Panc1 (cell line): ENCODE data around the gene CASP2. TPM values are rescaled to one million over a fixed set of nuclear protein-coding genes. Genes with fewer than 3 reads are reported as not detected.

Experiments
- ATAC-seq: fragments of 200-7000 bp; cut with Tn5 transposase; 2 replicates; pipeline ENCODE4 v1.9.1; 2020; ENCODE audit warnings: mild to moderate bottlenecking, moderate library complexity
- BruUV-seq: library from RNA; stranded (reverse); fragments of 400-500 nt; replicated peaks from 2 replicates; lab custom pipeline; 2021; lab: Mats Ljungman, UMichigan
- CTCF ChIA-PET: fragments of 300-600 bp; sonication (Branson Sonifier 250); formaldehyde crosslinking; loops from one replicate; lab custom pipeline; 2022; ENCODE audit warnings: antibody characterized with exemption; lab: Charles Lee
- POLR2A ChIA-PET: fragments of 300-600 bp; sonication (Branson Sonifier 250); formaldehyde crosslinking; loops from one replicate; lab custom pipeline; 2022; ENCODE audit warnings: antibody characterized with exemption; lab: Charles Lee
- DNase-seq: peaks from one replicate; pipeline ENCODE4 v3.0.0-alpha.2; 2010; ENCODE audit warnings: low read depth, low spot score
- H3K27ac ChIP-seq: 2 replicates; pipeline ENCODE4 v1.5.1; 2011; ENCODE audit warnings: mild to moderate bottlenecking, low read length, inconsistent platforms
- H3K27me3 ChIP-seq: fragments of 200-500 bp; sonication (Bioruptor generic); 2 replicates; pipeline ENCODE4 v1.6.0; 2014; ENCODE audit warnings: low read length, inconsistent platforms; ENCODE audit not compliant: control insufficient read depth, insufficient read depth
- H3K36me3 ChIP-seq: fragments of 200-500 bp; sonication (Bioruptor generic); 2 replicates; pipeline ENCODE4 v1.5.1; 2014; ENCODE audit warnings: inconsistent platforms, mild to moderate bottlenecking, low read length, moderate library complexity; ENCODE audit not compliant: control insufficient read depth, insufficient read depth
- H3K4me1 ChIP-seq: 2 replicates; pipeline ENCODE4 v1.5.1; 2011; ENCODE audit warnings: inconsistent platforms, mild to moderate bottlenecking, low read length, moderate library complexity; ENCODE audit not compliant: control insufficient read depth, insufficient read depth
- H3K4me3 ChIP-seq, 2 experiments: 2 replicates each; pipeline ENCODE4 v1.5.1; 2011 to 2012; ENCODE audit warnings: low read depth in 2 of 2, low read length in 2 of 2, mild to moderate bottlenecking in 2 of 2, inconsistent platforms in 1 of 2, moderate library complexity in 1 of 2
- H3K9me3 ChIP-seq: fragments of 200-500 bp; sonication (Bioruptor generic); 2 replicates; pipeline ENCODE4 v1.5.1; 2014; ENCODE audit warnings: low read depth, mild to moderate bottlenecking, inconsistent platforms, low read length, moderate library complexity; ENCODE audit not compliant: control insufficient read depth, insufficient read depth
- CTCF ChIP-seq: fragments of 450-650 bp; IDR thresholded peaks from 2 replicates; pipeline ENCODE4 v1.5.1; 2017; ENCODE audit warnings: mild to moderate bottlenecking
- POLR2AphosphoS5 ChIP-seq: IDR thresholded peaks from 2 replicates; pipeline ENCODE4 v1.6.1; 2012; ENCODE audit warnings: mild to moderate bottlenecking, low read depth, low read length, moderate library complexity
- REST ChIP-seq, 2 experiments: IDR thresholded peaks; 2 replicates each; pipeline ENCODE4 v1.6.1; 2011 to 2012; ENCODE audit warnings: low read depth in 2 of 2, control low read depth in 1 of 2, low read length in 1 of 2, mild to moderate bottlenecking in 1 of 2, moderate library complexity in 1 of 2; ENCODE audit not compliant: insufficient read depth in 1 of 2
- SIN3A ChIP-seq: IDR thresholded peaks from 2 replicates; pipeline ENCODE4 v1.6.1; 2012; ENCODE audit warnings: low read depth, mild to moderate bottlenecking, low read length, moderate library complexity, borderline replicate concordance; ENCODE audit not compliant: insufficient read depth
- TCF7L2 ChIP-seq: IDR thresholded peaks from 2 replicates; pipeline ENCODE4 v1.6.1; 2011; ENCODE audit warnings: mild to moderate bottlenecking, low read depth, low read length, inconsistent platforms
- in situ Hi-C: cut with HindIII; loops from 2 replicates; pipeline ENCODE4 v1.10.0; 2016; ENCODE audit warnings: low sequenced_read_pairs, low pct_unique_long_range_greater_than_20kb
- intact Hi-C: fragments of 100-400 bp; cut with micrococcal nuclease; formaldehyde crosslinking; loops from one replicate; pipeline ENCODE4 v1.10.0; 2022; ENCODE audit not compliant: unreplicated experiment
- total RNA-seq: library from RNA; stranded (reverse); gene quantifications from one replicate; pipeline ENCODE4 v1.2.1, GENCODE V29; 2021; ENCODE audit not compliant: unreplicated experiment

Gene CASP2
- total RNA-seq, 1 experiment from 2014 or later, result 47.4 TPM

- Histone ChIP-seq H3K36me3 (no peaks in the 10 kb centered on the region), H3K4me1 (no peaks in the 10 kb centered on the region), H3K9me3 (no peaks in the 10 kb centered on the region), H3K4me3 (no peak overlapping the region), H3K27me3 (no peaks in the 10 kb centered on the region), H3K27ac (no peak overlapping the region)
- no peak for DNase-seq
- in situ Hi-C loops, result no loop called here
- ChIA-PET CTCF (no interaction called here), POLR2A (no interaction called here)
- TF ChIP-seq TCF7L2 (no peak), CTCF (no peak), POLR2AphosphoS5 (no peak), SIN3A (no peak), REST (IDR thresholded peaks at IDR 0.05; ENCODE audit: insufficient read depth in 1 of 2, low read depth in 2 of 2, low read length in 1 of 2) (no peak)
- BruUV-seq, result no TSS peak
- intact Hi-C loops, result no loop called here
- ATAC-seq, result no peak
These were observed 40.8 kb upstream of the CASP2 start for GRCh38 chr7:143247372-143247771.

GRCh38 chr7:143248761-143249354 is 39.3 kb upstream of the CASP2 start:
- no peak overlapping the region for H3K27ac ChIP-seq
- intact Hi-C loops (no loop called here), in situ Hi-C loops (no loop called here)
- H3K36me3 ChIP-seq, result no peaks in the 10 kb centered on the region
- no peak for DNase-seq
- TF ChIP-seq TCF7L2 (no peak), REST (IDR thresholded peaks at IDR 0.05; ENCODE audit: insufficient read depth in 1 of 2, low read depth in 2 of 2, low read length in 1 of 2) (no peak), CTCF (no peak), POLR2AphosphoS5 (no peak), SIN3A (no peak)
- ChIA-PET CTCF (no interaction called here), POLR2A (no interaction called here)
- ATAC-seq, result no peak
- no peaks in the 10 kb centered on the region for H3K9me3 ChIP-seq
- H3K4me1 ChIP-seq, result no peaks in the 10 kb centered on the region
- no peak overlapping the region for H3K4me3 ChIP-seq
- no TSS peak for BruUV-seq
- no peaks in the 10 kb centered on the region for H3K27me3 ChIP-seq
